Thoracic aorta (tissue), 2 donors: ENCODE results near the gene WDR36. TPM values are rescaled to one million over a fixed set of nuclear protein-coding genes. Genes with fewer than 3 reads are reported as not detected.

Experiments used
- ATAC-seq: fragments of 150-250 bp; one replicate; pipeline ENCODE4 v1.8.0; 2017; ENCODE audit warnings: low read depth; ENCODE audit not compliant: insufficient number of reproducible peaks, low FRiP score
- DNase-seq: peaks from one replicate; pipeline ENCODE4 v3.0.0-alpha.2; 2020; ENCODE audit warnings: low spot score
- H3K27ac ChIP-seq, 2 donors: fragments of 200-600 bp; sonication (generic); 1 replicate in 1 of 2; 2 replicates in 1 of 2; pipeline ENCODE4 v1.5.1; 2016; ENCODE audit warnings: mild to moderate bottlenecking in 2 of 2, moderate library complexity in 2 of 2
- H3K27me3 ChIP-seq: fragments of 200-600 bp; sonication (generic); replicated peaks from 2 replicates; pipeline ENCODE4 v1.6.0; 2016; ENCODE audit warnings: mild to moderate bottlenecking; ENCODE audit not compliant: insufficient read depth
- H3K36me3 ChIP-seq: fragments of 200-600 bp; sonication (generic); one replicate; pipeline ENCODE4 v1.5.1; 2016
- H3K4me1 ChIP-seq, 2 donors: fragments of 200-600 bp; sonication (generic); 1 replicate in 1 of 2; 2 replicates in 1 of 2; pipeline versions ENCODE4 v1.5.1 to v1.6.0; 2016; ENCODE audit warnings: low read depth in 2 of 2, mild to moderate bottlenecking in 1 of 2; ENCODE audit not compliant: control insufficient read depth in 1 of 2
- H3K4me3 ChIP-seq: fragments of 200-600 bp; sonication (generic); 2 replicates; pipeline ENCODE4 v1.5.1; 2016; ENCODE audit warnings: mild to moderate bottlenecking
- H3K9me3 ChIP-seq: fragments of 200-600 bp; sonication (generic); 2 replicates; pipeline ENCODE4 v1.5.1; 2016
- CTCF ChIP-seq: fragments of 200-600 bp; sonication (generic); IDR thresholded peaks from one replicate; pipeline ENCODE4 v1.5.1; 2019; ENCODE audit warnings: antibody characterized with exemption
- total RNA-seq, 2 donors: library from RNA; depleted of rRNA; stranded (reverse); fragments of >200 nt; gene quantifications; one replicate each; pipeline versions ENCODE4 v1.1.0 to v1.2.3, GENCODE V29; 2016

The WDR36 gene
- total RNA-seq, 2 donors from 2014 or later, result 11.0 to 29.4 TPM

- TF ChIP-seq CTCF, result no peak
- no peaks in the 10 kb centered on the region for H3K36me3 ChIP-seq
Observed at GRCh38 chr5:111163000-111163399, 70.9 kb downstream of the WDR36 start.

GRCh38 chr5:111165058-111165457 lies 72.9 kb downstream of the WDR36 start:
- H3K27me3 ChIP-seq, result no peaks in the 10 kb centered on the region
- H3K4me3 ChIP-seq, result no peak overlapping the region
- no peak overlapping the region for H3K27ac ChIP-seq
- TF ChIP-seq CTCF, result no peak
- ATAC-seq (no peak), DNase-seq (no peak)
- no peaks in the 10 kb centered on the region for H3K4me1 ChIP-seq
- H3K9me3 ChIP-seq, result no peaks in the 10 kb centered on the region
- no peaks in the 10 kb centered on the region for H3K36me3 ChIP-seq

More at GRCh38 chr5:111163000-111163399, 70.9 kb downstream of the WDR36 start:
- no peak for ATAC-seq
- no peak for DNase-seq
- Histone ChIP-seq H3K4me3 (no peak overlapping the region), H3K27me3 (no peaks in the 10 kb centered on the region), H3K9me3 (no peaks in the 10 kb centered on the region), H3K27ac (no peak overlapping the region), H3K4me1 (no peaks in the 10 kb centered on the region)

GRCh38 chr5:111167551-111167950 lies 75.4 kb downstream of the WDR36 start:
- H3K36me3 ChIP-seq, result no peaks in the 10 kb centered on the region
- H3K27me3 ChIP-seq, result no peaks in the 10 kb centered on the region
- no peak for TF ChIP-seq CTCF
- H3K27ac ChIP-seq, result no peak overlapping the region
- ATAC-seq, result no peak
- no peaks in the 10 kb centered on the region for H3K9me3 ChIP-seq
- H3K4me1 ChIP-seq, result no peaks in the 10 kb centered on the region
- no peak overlapping the region for H3K4me3 ChIP-seq
- no peak for DNase-seq

- ATAC-seq, result no peak
- H3K27me3 ChIP-seq, result no peaks in the 10 kb centered on the region
- H3K9me3 ChIP-seq, result no peaks in the 10 kb centered on the region
- no peak overlapping the region for H3K27ac ChIP-seq
- no peak overlapping the region for H3K4me3 ChIP-seq
- no peak for DNase-seq
- H3K36me3 ChIP-seq, result no peaks in the 10 kb centered on the region
- no peaks in the 10 kb centered on the region for H3K4me1 ChIP-seq
- no peak for TF ChIP-seq CTCF
Observed at GRCh38 chr5:111168608-111169007, 76.5 kb downstream of the WDR36 start.

- Histone ChIP-seq H3K27ac (no peak overlapping the region), H3K9me3 (no peaks in the 10 kb centered on the region), H3K4me1 (no peaks in the 10 kb centered on the region), H3K27me3 (no peaks in the 10 kb centered on the region), H3K4me3 (no peak overlapping the region), H3K36me3 (no peaks in the 10 kb centered on the region)
- ATAC-seq (no peak), DNase-seq (no peak)
- TF ChIP-seq CTCF, result no peak
Observed at GRCh38 chr5:111169269-111169668, 77.1 kb downstream of the WDR36 start.
